Hepatocyte (in vitro differentiated cells): Measurements from ENCODE around the gene FCHSD2. TPM values are rescaled to one million over a fixed set of nuclear protein-coding genes. Genes with fewer than 3 reads are reported as not detected.

Source experiments
- DNase-seq: peaks from one replicate; pipeline ENCODE4 v3.0.0-alpha.2; 2016; ENCODE audit warnings: low spot score
- H2AFZ ChIP-seq: fragments of 200-600 bp; sonication (generic); 2 replicates; pipeline ENCODE4 v1.6.0; 2016; ENCODE audit warnings: antibody characterized with exemption, mild to moderate bottlenecking
- H3K27ac ChIP-seq: fragments of 200-600 bp; sonication (generic); 2 replicates; pipeline ENCODE4 v1.5.1; 2016; ENCODE audit warnings: mild to moderate bottlenecking
- H3K27me3 ChIP-seq: fragments of 200-600 bp; sonication (generic); 2 replicates; pipeline ENCODE4 v1.6.1; 2016
- H3K36me3 ChIP-seq: fragments of 200-600 bp; sonication (generic); replicated peaks from 2 replicates; pipeline ENCODE4 v1.5.1; 2016; ENCODE audit warnings: low read depth; ENCODE audit not compliant: insufficient read depth
- H3K4me1 ChIP-seq: fragments of 200-600 bp; sonication (generic); 2 replicates; pipeline ENCODE4 v1.5.1; 2016; ENCODE audit warnings: mild to moderate bottlenecking, moderate library complexity; ENCODE audit not compliant: insufficient read depth
- H3K4me2 ChIP-seq: fragments of 200-600 bp; sonication (generic); 2 replicates; pipeline ENCODE4 v1.6.0; 2016
- H3K4me3 ChIP-seq: fragments of 200-600 bp; sonication (generic); 2 replicates; pipeline ENCODE4 v1.5.1; 2016; ENCODE audit warnings: mild to moderate bottlenecking
- H3K79me2 ChIP-seq: fragments of 200-600 bp; sonication (generic); 2 replicates; pipeline ENCODE4 v1.6.0; 2017; ENCODE audit warnings: mild to moderate bottlenecking
- H3K9me2 ChIP-seq: fragments of 200-600 bp; sonication (generic); replicated peaks from 2 replicates; pipeline ENCODE4 v1.6.0; 2017; ENCODE audit warnings: mild to moderate bottlenecking; ENCODE audit not compliant: insufficient read depth
- H3K9me3 ChIP-seq: fragments of 200-600 bp; sonication (generic); 2 replicates; pipeline ENCODE4 v1.5.1; 2016; ENCODE audit warnings: low read depth, mild to moderate bottlenecking
- H4K20me1 ChIP-seq: fragments of 200-600 bp; sonication (generic); 2 replicates; pipeline ENCODE4 v1.6.0; 2016; ENCODE audit warnings: mild to moderate bottlenecking; ENCODE audit not compliant: insufficient read depth, poor library complexity, severe bottlenecking
- EZH2 ChIP-seq: fragments of 200-600 bp; sonication (generic); IDR thresholded peaks from 2 replicates; pipeline ENCODE4 v1.6.1; 2016; ENCODE audit warnings: antibody characterized with exemption, mild to moderate bottlenecking, borderline replicate concordance
- EZH2phosphoT487 ChIP-seq: fragments of 200-600 bp; sonication (generic); IDR thresholded peaks from one replicate; pipeline ENCODE4 v1.6.1; 2018; ENCODE audit warnings: antibody characterized with exemption, mild to moderate bottlenecking, low read depth, moderate library complexity; ENCODE audit not compliant: unreplicated experiment, severe bottlenecking
- WGBS: methylation state at CpG from one replicate; pipeline ENCODE4 v1.1.6; 2016; ENCODE audit warnings: low lambda C conversion rate; ENCODE audit errors: missing lambda C conversion rate; 5-methylcytosine and 5-hydroxymethylcytosine counted together
- polyA plus RNA-seq: library from polyadenylated mRNA; unstranded; fragments of >200 nt; fragmentation: Nextera tagmentation; extraction: Ambion mirVana; gene quantifications from 2 replicates; pipeline ENCODE4 v1.2.1, GENCODE V29; 2016
- total RNA-seq: library from RNA; depleted of rRNA; stranded (reverse); fragments of >200 nt; gene quantifications from 2 replicates; pipeline ENCODE4 v1.2.3, GENCODE V29; 2014
- TF ChIP-seq, protein P1 (sequence below): fragments of 200-600 bp; sonication (generic); IDR thresholded peaks from 2 replicates; pipeline ENCODE4 v1.5.1; 2016; ENCODE audit warnings: antibody characterized with exemption, mild to moderate bottlenecking; ENCODE audit not compliant: poor library complexity

Gene FCHSD2
- total and polyA plus RNA-seq, 2 experiments from 2014 or later, result 9.1 to 13.1 TPM

DNA sequence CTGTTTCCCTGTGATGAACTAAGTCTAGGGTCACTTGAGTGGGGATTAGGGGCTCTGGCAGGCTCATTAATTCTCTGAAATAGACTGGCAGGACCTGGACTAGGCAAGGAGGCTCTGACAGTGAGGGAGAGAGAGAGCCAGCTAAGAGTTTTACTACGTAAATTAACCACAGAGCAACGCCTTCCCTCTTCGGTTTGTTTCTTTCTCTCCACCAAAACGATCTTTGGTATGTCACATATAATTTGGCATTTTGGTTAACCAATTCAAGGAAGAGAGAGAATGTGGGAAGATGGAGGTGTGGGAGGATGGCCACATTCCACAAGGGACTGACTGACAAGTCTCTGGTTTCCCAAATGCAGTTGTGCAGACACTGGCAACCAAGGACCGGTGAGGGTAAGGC lies 300.0 kb downstream of the FCHSD2 start:
- WGBS, result 77% methylated on average over 5 of the region's 5 CpGs
- DNase-seq, result no peak
- Histone ChIP-seq H3K79me2 (no peaks in the 10 kb centered on the region), H3K27me3 (no peaks in the 10 kb centered on the region), H3K4me3 (no peak overlapping the region), H3K4me2 (no peak overlapping the region), H2AFZ (no peak overlapping the region), H3K9me2 (no peaks in the 10 kb centered on the region), H4K20me1 (no peaks in the 10 kb centered on the region), H3K9me3 (no peaks in the 10 kb centered on the region), H3K27ac (peak overlapping the region; percentile 39), H3K36me3 (no peaks in the 10 kb centered on the region), H3K4me1 (peaks cover 9% of the 10 kb centered on the region)
- no peak for TF ChIP-seq EZH2
- TF ChIP-seq, protein P1, sequence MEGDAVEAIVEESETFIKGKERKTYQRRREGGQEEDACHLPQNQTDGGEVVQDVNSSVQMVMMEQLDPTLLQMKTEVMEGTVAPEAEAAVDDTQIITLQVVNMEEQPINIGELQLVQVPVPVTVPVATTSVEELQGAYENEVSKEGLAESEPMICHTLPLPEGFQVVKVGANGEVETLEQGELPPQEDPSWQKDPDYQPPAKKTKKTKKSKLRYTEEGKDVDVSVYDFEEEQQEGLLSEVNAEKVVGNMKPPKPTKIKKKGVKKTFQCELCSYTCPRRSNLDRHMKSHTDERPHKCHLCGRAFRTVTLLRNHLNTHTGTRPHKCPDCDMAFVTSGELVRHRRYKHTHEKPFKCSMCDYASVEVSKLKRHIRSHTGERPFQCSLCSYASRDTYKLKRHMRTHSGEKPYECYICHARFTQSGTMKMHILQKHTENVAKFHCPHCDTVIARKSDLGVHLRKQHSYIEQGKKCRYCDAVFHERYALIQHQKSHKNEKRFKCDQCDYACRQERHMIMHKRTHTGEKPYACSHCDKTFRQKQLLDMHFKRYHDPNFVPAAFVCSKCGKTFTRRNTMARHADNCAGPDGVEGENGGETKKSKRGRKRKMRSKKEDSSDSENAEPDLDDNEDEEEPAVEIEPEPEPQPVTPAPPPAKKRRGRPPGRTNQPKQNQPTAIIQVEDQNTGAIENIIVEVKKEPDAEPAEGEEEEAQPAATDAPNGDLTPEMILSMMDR, result no peak
- TF ChIP-seq EZH2phosphoT487, result no peak

DNA sequence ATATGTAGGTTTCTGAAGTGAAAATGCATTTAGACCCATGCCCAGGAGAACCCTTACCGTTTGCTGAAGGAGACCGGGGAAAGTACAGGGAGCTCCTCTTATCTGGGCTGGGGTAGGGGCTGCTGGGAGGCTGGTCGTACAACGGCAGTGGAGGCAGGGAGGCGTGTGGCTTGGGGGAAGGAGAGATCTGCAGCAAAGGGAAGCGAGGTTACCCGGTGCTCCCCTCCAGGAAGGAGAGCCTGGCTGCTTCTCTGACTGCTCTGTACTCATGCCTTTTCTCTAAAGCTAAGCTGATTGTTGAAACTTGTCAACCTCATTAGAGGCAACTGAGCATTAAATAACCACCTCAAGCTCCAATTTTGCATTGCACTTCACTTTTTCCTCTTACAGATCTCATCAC lies 300.7 kb downstream of the FCHSD2 start:
- Histone ChIP-seq H3K79me2 (no peaks in the 10 kb centered on the region), H3K36me3 (no peaks in the 10 kb centered on the region), H3K4me3 (no peak overlapping the region), H3K9me2 (no peaks in the 10 kb centered on the region), H3K4me2 (no peak overlapping the region), H3K9me3 (no peaks in the 10 kb centered on the region), H3K4me1 (peaks cover 9% of the 10 kb centered on the region), H4K20me1 (no peaks in the 10 kb centered on the region), H2AFZ (no peak overlapping the region), H3K27me3 (no peaks in the 10 kb centered on the region), H3K27ac (no peak overlapping the region)
- 67% methylated on average over 7 of the region's 7 CpGs for WGBS
- no peak for DNase-seq
- TF ChIP-seq EZH2, result no peak
- TF ChIP-seq, protein P1, result no peak
- no peak for TF ChIP-seq EZH2phosphoT487

DNA sequence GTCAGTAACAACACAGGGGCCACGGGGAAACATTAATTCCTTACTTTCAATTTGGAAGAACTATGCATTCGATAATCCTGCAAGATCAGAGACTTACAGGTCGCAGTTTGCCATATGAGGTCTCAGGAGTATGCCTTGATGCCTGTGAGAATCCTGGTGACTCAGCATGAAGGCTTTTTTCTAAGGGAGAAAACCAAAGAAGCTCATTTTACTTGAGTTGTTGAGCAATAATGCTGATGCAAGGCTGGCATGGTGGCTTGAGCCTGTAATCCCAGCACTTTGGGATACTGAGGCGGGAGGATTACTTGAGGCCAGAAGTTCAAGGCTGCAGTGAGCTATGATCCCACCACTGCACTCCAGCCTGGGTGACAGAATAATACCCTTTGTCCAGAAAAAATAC lies 301.3 kb downstream of the FCHSD2 start:
- TF ChIP-seq, protein P1, result no peak
- TF ChIP-seq EZH2 (no peak), EZH2phosphoT487 (no peak)
- Histone ChIP-seq H3K79me2 (no peaks in the 10 kb centered on the region), H3K27me3 (no peaks in the 10 kb centered on the region), H3K4me3 (no peak overlapping the region), H4K20me1 (no peaks in the 10 kb centered on the region), H3K27ac (peak overlapping the region; percentile 1), H2AFZ (no peak overlapping the region), H3K9me3 (no peaks in the 10 kb centered on the region), H3K9me2 (no peaks in the 10 kb centered on the region), H3K4me1 (peaks cover 9% of the 10 kb centered on the region), H3K4me2 (no peak overlapping the region), H3K36me3 (no peaks in the 10 kb centered on the region)
- DNase-seq, result no peak
- WGBS, result 81% methylated on average over 4 of the region's 4 CpGs
